SK-MEL-5 (cell line): ENCODE measurements around the gene FAM24A. TPM values are rescaled to one million over a fixed set of nuclear protein-coding genes. Genes with fewer than 3 reads are reported as not detected.
"Not testable (repeated sequence)": the region's sequence is repeated elsewhere in the genome, so short reads cannot be mapped to it uniquely, and the experiment has no call there.

ENCODE experiments used
- DNase-seq: peaks from one replicate; pipeline ENCODE4 v3.0.0-alpha.2; 2016; ENCODE audit warnings: low read depth, low spot score
- in situ Hi-C: cut with HindIII; loops from 2 replicates; pipeline ENCODE4 v1.10.0; 2016; ENCODE audit warnings: low sequenced_read_pairs, high pct_unique_total_duplicates, low pct_unique_long_range_greater_than_20kb
- total RNA-seq: library from RNA; depleted of rRNA; stranded (reverse); fragments of >200 nt; shearing (Covaris generic); gene quantifications from 2 replicates; pipeline ENCODE4 v1.2.3, GENCODE V29; 2014; rRNA removed

FAM24A gene
- total RNA-seq, 1 experiment from 2014 or later, result not detected

DNA sequence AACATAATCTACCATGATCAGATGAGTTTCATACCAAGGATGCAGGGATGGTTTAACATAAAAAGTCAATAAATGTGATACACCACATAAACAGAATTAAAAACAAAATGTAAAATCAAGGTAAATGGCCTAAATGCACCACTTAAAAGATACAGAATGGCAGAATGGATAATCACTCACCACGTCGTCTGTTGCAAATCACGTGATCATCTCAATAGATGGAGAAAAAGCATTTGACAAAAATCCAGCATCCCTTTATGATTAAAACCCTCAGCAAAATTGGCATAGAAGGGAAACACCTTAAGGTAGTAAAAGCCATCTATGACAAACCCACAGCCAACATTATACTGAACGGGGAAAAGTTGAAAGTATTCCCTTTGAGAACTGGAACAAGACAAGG, 6.5 kb upstream of the FAM24A start:
- DNase-seq, in situ Hi-C loops: not testable (repeated sequence)

DNA sequence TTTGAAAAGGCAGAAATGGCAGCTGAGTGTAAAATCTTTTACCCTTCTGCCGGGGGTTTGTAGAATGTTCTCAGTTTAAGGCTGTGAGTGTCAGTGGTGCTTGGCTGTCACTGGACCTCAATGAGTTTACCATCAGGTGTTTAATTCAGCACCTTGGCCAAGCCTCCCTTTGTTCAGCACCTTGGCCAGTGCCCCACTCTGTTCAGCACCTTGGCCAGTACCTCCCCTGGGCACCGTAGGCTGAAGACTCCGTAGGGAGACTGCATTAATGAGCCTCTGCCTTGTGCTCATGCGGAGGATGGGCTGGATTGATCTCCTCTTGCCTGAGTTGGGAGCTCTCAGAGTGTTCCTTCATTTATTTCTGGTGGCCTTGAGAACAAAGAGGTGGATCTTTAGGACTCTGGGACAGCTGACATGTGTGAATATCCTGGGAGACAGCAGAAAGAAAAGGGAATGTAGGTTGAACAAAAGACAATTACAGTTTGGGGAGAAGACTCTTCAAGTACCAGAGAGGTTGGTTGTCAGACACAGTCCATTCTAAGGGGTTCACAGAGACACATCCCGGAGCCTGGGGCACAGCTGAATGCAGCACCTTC, 1.6 kb downstream of the FAM24A start:
- in situ Hi-C loops, result no loop called here
- DNase-seq, result peak; percentile 24

DNA sequence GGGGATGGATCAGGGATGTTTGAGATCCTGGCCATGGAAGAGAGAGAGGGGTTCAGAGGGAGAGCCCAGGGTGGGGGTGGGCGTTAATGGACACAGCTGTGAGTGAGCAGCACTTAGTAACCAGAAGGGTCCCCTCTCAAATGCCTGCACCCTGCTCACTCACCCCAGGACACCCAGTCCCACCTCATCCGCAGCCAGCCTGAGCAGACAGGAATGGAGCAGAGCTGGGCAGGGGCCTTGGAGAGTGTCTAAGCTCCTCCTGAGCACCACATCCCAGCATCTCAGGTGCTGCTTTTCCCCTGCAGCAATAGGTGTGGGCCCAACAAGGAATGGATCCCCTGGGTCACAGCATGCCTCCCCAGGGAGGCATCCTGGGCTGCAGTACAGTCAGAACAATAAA, 5.3 kb downstream of the FAM24A start:
- in situ Hi-C loops, result no loop called here
- DNase-seq, result no peak

DNA sequence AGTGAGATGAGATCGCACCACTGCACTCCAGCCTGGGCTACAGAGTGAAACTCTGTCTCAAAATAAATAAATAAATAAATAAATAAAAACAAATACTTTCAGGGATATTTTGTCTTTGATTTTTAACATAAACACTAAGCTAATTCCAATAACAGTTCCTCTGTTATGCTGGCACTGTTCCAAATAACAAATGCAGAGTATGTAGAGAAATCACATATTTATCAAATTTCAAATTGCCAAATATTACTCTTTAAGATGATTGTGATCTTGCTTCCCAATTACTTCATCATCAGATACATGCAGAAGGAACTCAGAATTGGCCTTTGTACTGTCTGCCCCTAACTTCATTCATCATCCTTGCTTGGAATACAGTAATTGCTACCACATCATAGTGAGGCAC, 19.7 kb downstream of the FAM24A start:
- in situ Hi-C loops, result no loop called here
- no peak for DNase-seq

DNA sequence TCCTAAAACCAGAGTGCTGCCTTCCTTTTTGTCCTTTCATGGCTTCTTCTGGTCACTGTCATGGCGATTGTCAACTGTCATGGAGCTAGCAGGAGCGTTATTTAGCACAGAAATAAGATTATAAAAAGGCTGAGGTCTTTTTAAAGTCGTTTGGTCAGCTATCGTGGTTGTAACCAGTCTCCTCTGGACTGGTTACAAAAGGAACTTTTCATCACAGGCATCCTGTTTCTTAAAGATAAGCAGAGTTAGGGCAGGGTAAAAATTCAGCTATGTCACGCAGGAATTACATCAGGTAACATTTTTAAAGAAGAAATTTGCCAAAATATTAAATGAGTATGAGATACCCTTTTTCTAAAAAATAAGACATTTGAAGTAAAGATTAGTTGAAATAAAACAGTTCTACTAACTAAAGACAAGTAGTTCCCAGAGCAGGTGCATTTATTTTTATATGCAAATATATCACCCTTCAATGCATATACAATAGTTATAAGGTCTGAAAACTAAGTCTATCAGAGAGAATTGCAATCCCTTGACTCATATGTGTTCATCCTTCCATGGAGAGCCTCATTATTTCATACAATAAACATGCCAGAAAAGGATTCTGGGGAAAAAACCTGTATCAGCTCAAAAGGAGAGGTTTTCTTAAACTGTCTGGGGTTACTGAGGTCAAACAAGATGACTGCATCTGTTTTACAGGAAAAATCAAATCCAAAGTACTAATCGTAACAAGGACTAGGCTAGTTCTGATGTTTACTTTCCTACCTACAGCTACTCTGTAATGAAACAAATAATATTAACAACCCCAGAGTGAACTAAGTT, 20.9 kb downstream of the FAM24A start:
- no peak for DNase-seq
- in situ Hi-C loops, result no loop called here

DNA sequence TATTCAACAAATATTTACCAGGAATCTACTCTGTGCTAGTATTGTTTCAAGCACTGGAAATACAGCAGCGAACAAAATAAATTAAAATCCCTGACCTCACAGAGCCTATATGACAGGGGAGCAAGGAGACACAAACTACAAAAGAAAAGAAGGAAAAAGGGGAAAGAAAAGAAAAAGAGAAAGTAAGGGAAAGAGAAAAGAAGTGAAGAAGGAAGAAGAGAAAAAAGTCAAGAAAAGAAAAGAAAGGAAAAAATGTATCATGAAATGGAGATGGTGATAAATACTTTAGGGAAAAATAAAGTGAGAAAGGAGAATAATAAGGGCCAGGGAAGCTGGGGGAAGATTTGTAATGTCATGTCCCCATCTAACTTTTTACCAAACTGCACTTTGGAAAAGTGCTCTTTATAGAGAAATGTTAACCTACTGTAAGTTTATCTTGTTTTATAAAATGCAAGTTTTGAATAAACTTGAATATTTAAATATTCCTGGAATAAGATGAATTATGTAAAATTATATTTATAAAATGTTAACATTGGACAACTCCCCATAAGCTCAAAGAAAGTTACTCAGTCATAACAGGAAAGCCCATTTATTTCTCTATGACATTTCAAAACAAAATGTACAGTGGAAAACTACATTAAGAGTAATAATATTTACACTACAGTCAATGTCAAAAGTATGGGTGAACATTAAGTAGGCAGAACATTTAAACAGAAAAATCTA, 28.9 kb downstream of the FAM24A start:
- in situ Hi-C loops, result no loop called here
- no peak for DNase-seq

DNA sequence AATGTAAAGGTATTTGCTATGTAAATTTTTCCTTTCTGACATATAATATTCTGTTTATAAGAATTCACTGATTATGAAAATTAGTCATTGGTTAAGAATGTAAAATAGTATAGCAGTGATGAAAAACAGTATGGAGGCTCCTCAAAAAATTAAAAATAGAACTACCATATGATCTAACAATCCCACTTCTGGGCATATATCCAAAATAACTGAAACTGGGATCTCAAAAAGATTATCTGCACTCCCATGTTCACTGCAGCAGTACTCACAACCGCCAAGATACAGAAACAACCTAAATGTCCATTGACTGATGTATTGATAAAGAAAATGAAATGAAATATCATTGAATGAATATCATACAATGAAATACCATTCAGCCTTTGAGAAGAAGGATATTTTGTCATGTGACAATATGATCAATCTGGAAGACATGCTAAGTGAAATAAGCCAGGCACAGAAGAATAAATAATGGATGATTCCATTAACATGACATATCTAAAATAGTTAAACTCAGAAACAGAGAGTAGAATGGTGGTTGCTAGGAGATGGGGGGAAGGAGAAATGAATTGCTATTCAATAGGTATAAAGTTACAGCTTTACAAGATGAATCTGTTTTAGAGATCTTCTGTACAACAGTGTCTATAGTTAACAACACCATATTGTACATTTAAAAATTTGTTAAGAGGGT, 29.6 kb downstream of the FAM24A start:
- in situ Hi-C loops, result no loop called here
- peak; percentile 4 for DNase-seq

DNA sequence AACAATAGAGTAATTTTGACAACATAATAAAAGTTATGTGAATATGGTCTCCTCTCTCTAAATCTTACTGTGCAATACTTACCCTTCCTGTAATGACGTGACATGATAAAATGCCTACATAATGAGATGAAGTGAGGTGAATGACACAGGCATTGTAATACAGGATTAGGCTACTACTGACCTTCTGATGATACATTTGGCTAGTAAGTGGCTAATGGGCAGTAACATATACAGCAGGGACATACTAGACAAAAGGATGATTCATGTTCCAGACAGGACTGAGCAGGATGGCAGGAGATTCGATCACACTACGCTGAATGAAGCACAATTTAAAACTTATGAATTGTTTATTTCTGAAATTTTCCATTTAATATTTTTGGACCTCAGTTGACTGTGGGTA, 38.9 kb downstream of the FAM24A start:
- in situ Hi-C loops, result no loop called here

DNA sequence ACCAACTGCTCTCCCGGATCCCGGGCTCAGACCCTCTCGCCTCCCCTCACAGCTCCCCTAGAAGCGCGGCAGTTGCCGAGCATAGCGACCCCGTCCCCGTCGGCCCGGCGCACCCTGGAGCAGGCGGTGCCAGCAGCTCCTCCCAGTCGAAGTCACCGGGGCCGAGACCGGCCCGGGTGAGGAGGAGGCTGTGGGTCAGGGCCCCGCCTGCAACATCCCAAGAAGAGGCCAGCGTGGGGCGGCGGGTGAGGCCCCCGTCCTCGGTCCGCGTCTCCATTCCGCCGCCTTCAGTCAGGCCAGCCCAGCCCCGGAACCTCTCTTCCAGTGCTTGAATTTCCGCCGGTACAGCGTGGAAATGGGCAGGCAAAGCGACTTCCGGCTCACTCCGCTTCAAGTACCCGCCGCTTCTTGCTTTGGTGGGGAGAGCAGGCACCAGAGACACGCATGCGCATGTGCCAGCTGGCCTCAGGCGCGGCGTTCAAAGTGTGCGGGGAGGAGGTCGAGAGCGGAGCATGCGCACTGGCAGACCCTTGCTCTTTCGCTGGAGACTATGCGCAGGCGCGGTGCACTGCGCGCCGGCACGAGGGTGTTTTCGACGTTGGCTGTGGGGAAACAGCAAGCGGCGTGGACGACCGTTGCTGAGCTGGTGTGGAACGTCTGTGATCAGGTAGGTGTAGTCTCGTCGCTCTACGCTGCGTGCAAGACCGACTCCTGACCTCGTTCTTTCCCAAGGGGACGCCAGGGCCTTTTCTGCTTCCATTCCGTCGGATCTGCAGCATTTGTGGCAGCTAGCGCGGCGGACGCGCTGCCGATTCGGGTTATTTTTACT, 43.7 kb downstream of the FAM24A start, which contains the start of gene C10orf88:
Gene C10orf88, minus strand, starts transcription at position 326 of the 829 bp plus-strand sequence. Its CDS starts 49 bp downstream, at position 277.
- in situ Hi-C loops, result no loop called here
- peak; percentile 97 for DNase-seq

More for the DNA sequence above, 38.9 kb downstream of the FAM24A start:
- no peak for DNase-seq

DNA sequence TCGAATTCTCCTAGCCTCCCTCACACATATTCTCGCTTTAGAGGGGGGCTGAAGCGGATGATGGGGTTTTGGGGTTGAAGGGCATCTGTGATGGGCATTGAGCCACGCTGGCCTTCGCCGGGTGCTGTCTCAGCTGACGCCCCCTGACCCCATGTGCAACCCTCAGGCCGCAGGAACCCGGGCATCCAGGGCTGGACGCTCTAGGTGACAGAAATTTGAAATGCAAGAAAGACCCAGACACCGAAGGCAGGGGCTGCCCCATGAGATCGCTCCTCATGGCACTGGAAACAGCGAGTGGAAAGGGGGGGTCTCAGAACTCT, 44.3 kb downstream of the FAM24A start:
- in situ Hi-C loops, result no loop called here
- no peak for DNase-seq

DNA sequence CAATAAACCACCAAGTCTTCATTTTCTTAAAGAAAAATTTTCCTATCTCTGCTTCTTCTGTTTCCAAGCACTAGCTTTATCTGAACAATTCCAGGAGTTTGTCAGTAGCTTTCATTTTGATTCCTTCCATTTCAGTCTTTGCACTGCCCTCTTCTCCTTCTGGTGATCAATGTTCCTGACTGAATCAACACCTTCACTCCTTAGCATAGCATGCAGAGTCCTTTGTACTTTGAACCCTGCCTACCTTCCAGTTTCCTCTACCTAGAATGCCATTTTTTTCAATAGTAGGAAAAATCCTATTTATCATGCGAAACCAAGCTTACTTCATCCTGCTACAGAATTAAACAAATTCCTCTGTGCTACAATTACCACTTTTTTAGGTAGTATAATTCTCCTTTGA, 45.5 kb downstream of the FAM24A start:
- no peak for DNase-seq
- in situ Hi-C loops, result no loop called here

DNA sequence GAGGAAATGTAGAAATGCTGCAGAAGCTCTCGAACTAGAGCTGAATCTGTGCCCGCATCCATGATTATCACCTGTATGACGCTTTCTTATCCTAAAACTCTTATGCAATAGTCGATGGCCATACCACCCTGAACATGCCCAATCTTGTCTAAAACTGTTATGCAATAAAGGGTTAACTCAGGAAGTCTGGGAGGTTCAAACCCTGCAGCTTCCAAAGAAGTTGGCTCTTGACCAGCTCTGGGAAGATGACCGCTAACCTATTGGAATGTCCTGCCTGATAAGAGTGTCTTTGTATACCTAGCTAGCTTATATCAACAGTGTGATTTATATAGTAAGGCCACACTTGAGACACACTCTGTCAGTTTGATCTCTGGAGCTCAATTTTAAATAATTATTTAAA, 47.1 kb downstream of the FAM24A start:
- DNase-seq, result no peak
- in situ Hi-C loops, result no loop called here

DNA sequence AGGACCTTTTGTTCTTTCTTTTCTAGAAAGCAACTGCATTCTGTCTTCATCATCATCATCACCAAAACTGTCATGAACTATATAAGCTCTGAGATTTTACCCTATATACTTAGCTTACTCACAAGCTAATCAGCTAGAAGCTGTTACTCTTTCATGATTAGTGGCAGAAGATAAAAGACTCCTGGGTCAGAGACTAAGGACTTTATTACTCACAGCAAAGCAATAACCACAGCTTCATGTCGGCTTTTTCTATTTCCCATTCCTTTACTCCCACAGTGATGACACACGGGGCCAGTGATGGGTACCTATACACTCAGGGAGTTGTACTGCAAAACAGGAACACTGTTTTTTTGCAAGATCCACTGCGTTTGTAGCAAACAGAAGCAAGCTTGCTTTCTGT, 52.0 kb downstream of the FAM24A start:
- DNase-seq, result no peak
- in situ Hi-C loops, result no loop called here

Other genes with a start within 250 kb of the FAM24A start
- not detected in 2 replicates for gene C10orf120, start 210.8 kb upstream of the FAM24A start, total RNA-seq
- 0.18 TPM in 1 of 2 replicates, not detected in the other for gene CUZD1, start 64.8 kb upstream of the FAM24A start, total RNA-seq
- 0.45 TPM in 1 of 2 replicates, not detected in the other for gene FAM24B, start 31.0 kb upstream of the FAM24A start, total RNA-seq
- gene C10orf88, start 43.6 kb downstream of the FAM24A start, total RNA-seq, result 9.7 and 12.5 TPM in 2 replicates
- gene PSTK, start 69.8 kb downstream of the FAM24A start, total RNA-seq, result 5.0 and 9.8 TPM in 2 replicates
- gene IKZF5, start 98.2 kb downstream of the FAM24A start, total RNA-seq, result 3.4 TPM in 2 replicates
- gene ACADSB, start 98.4 kb downstream of the FAM24A start, total RNA-seq, result 8.4 and 8.8 TPM in 2 replicates
- 0.32 and 1.6 TPM in 2 replicates for gene HMX3, start 225.4 kb downstream of the FAM24A start, total RNA-seq
- not detected in 2 replicates for gene HMX2, start 237.5 kb downstream of the FAM24A start, total RNA-seq
- gene BUB3, start 243.8 kb downstream of the FAM24A start, total RNA-seq, result 169 and 180 TPM in 2 replicates